PC-3 (cell line): Measurements from ENCODE around the gene SLC6A11.

ENCODE experiments used
- CTCF ChIP-seq: fragments of 300-600 bp; sonication (generic); conservative IDR thresholded peaks from 2 replicates; pipeline ENCODE4 v1.5.1; 2017; ENCODE audit warnings: antibody characterized with exemption, low read depth, mild to moderate bottlenecking, low read length
- EZH2 ChIP-seq: fragments of 300-600 bp; sonication (generic); IDR thresholded peaks from one replicate; pipeline ENCODE4 v1.6.1; 2017; ENCODE audit warnings: antibody characterized with exemption, mild to moderate bottlenecking, low read length; ENCODE audit not compliant: unreplicated experiment

GRCh38 chr3:10945683-10946287 lies 129.8 kb downstream of the SLC6A11 start:
- TF ChIP-seq CTCF (peak; percentile 96), EZH2 (no peak)
